Hippocampal formation (tissue), 2 donors: ENCODE measurements around the gene FRMD8.
"Not testable (repeated sequence)": the region's sequence is repeated elsewhere in the genome, so short reads cannot be mapped to it uniquely, and the experiment has no call there.

Source experiments
- DNase-seq, 2 donors: peaks; one replicate each; lab custom pipeline; 2025; lab: John Stamatoyannopoulos, UW

FRMD8 gene

DNA sequence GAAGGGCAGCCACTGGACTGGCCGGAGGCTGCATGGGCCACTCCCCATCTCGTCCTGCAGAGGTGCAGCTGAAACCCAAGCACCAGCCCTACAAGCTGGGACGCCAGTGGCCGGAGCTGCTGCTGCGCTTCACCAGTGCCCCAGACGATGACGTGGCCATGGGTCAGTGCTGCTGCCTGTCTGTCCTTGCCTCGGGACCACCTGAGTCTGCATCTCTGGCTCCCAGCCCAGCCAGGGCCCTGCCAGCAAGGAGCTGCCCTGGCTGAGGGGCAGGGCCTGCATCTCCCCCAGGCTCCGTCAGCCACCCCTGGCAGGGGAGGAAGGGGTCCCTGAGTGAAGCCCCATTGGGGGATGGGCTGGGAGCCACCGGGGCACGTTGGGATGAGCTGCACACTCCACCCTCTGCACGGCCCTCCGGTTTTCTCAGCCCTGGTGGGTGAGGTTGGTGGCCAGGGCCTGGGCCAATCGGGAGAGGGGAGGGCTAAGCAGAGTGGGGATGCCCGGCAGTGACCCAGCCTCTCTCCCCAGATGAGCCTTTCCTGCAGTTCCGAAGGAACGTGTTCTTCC is 7.2 kb downstream of the FRMD8 start:
- DNase-seq, result no peak

DNA sequence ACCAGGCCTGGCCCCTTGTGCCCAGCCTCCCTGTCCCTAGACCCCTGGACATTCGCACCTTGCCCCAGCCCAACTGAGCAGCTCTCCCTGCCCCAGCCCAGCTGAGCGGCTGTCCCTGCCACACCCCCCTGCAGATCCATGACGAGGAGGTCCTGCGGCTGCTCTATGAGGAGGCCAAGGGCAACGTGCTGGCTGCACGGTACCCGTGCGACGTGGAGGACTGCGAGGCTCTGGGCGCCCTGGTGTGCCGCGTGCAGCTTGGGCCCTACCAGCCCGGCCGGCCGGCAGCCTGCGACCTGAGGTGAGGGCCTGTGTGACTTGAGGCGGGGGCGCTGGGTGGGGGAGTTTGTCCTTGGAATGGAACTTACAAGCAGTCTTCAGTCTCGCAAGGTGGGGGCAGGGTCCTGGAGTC is 7.7 kb downstream of the FRMD8 start:
- DNase-seq, result no peak

DNA sequence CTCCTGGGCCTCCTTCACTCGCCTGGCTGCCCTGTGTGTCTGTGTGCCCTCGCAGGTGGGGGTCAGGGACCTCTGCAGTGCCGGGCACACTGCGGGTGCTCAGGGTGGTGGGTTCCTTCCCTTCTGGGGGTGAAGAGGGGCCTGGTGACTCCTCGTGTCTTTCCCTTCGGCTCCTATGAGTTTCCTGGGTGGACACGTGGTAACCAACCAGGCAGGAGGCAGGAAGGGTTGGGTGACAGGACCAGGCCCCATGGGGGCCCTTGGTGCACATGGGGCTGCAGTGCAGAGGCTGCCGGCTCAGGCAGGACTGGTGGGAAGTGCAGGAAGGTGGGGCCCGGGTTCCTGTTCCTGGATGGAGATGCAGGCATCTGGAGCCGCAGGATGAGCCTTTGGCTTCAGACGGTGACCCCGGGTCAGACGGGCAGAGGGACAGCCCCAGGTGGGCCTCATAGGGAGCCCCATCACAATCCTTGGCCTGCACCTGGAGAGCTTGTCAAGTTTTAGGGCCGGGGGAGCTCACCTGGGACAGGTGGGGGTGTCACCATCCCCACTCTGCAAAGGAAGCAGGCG is 9.6 kb downstream of the FRMD8 start:
- no peak for DNase-seq

DNA sequence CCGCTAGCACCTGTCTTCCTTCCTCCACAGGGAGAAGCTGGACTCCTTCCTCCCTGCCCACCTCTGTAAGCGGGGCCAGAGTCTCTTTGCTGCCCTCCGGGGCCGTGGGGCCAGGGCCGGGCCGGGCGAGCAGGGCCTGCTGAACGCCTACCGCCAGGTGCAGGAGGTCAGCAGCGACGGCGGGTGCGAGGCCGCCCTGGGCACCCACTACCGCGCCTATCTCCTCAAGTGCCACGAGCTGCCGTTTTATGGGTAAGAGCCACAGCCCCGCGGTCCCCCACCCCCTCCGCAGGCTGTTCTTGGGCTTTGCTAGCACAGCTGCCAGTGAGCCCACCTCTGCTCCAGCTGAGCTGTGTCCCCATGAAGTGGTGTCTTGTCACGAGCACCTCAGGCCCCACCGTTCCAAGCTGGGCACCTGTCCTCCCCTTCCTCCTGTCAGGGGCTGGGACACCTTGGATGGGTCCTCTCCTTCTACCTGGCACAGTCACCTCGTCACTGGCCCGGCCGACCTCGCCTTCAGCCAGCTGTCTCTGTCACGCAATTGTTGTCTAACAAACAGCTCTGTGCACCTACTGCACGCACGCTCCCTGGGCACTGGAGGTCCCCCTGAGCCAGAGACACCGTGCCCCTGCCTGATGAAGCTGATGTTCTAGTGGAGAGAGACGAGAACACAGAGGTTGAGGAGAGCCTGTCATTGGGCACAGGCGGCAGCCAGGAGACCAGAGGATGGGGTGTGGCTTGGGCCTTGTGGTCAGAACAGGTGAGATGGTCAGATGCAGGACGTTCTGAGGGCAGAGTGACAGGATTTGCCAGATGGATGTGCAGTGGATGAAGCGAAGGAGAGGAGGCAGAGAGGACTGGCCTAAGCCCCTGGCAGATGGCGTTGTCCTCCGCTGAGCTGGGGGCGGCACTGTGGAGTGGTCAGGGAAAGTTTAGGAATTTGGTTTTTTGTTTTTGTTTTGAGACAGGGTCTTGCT is 10.6 kb downstream of the FRMD8 start:
- no peak for DNase-seq

DNA sequence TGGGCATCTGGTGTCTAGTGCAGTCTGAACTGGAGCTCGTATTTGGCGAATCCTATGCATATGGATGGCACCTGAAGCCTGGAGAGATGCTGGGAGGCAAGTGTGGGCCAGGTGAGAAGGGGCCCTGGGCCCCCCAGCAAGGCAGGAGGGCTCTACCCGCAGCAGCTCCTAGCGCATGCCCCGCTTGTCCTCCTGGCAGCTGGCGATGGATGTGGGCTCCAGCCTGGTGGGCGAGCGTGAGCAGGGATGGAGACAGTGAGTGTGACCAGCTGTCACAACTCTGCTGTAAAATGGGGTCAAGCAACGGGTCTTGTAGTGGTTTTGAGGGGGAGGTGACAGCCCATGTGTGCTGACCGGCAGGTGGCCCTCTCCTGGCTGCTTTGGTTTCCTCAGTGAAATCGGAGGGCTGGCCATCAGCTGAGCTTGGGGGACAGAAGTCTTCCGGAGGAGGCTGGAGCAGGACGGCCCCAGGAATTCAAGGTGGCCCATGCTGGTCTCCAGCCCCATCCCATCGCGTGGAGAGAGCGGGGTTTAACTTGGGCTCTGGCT is 12.0 kb downstream of the FRMD8 start:
- DNase-seq, result no peak

DNA sequence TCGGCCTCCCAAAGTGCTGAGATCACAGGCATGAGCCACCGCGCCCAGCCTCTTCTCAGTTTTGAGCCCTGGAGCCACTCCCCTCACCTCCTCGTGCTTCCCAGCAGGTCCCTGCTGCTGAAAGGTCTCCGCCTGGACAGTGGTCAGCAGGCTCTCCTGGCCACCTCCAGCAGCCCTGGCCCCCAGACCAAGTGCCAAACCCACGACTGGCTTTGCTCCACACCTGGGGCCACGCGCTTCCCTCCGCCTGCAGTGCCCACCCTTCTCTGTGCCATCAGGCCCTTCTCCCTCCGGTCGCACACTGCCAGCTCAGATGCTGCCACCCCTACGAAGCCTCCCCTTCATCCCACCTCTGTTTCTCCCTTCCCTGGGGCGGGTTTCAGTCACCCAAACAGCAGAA is 12.8 kb downstream of the FRMD8 start:
- DNase-seq, result no peak

DNA sequence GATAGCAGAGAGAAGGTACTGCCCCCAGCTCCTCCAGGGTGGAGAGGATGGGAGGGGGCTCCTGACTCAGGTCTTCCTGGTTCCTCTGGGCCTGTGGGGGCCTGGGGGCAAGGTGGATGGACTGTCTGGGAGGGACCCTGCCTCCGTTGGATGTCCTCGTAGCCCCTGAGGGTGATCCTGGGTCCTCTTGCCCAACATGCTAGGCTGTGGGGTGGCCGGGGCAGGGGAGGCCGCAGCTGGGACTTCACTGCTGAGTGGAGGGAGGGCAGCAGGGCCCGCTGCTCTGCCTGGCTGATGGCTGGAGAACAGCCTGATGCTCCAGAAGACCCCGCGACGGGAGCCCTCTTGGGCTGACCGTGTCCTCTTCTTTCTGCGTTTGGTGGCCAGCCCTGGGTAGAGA is 13.4 kb downstream of the FRMD8 start:
- DNase-seq, result no peak

DNA sequence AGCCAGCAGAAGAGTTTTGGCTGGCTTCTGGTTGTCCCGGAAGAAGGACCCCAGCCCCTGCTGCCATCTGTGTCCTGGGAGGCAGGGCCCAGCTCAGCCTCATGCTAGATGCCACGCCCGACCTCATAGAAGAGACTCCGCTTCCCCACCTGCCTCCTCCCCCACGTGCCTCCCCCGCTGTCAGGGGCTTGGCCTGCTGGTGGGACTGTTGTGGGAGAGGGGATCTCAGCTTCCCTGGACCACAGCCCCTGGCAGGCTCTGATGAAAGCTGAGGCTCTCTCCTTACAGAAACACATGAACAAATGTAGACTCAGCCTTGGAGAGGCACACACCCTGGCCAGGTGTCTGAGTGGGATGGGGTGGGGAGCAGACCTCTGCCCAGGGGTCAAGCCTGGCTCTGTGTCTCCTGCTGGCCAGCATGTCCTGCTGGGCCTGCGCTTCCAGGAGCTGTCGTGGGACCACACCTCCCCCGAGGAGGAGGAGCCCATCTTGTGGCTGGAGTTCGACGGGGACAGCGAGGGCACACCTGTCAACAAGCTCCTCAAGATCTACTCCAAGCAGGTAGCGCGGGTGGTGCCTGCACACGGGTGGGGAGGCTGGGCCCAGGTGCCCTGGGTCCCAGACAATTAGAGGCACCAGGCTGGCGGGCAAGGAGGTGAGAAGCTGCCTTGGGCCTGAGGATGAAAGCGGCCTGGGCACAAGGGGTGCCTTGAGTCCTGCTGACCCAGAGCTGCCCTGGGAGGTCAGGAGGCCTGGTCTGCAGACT is 14.1 kb downstream of the FRMD8 start:
- DNase-seq, result no peak

DNA sequence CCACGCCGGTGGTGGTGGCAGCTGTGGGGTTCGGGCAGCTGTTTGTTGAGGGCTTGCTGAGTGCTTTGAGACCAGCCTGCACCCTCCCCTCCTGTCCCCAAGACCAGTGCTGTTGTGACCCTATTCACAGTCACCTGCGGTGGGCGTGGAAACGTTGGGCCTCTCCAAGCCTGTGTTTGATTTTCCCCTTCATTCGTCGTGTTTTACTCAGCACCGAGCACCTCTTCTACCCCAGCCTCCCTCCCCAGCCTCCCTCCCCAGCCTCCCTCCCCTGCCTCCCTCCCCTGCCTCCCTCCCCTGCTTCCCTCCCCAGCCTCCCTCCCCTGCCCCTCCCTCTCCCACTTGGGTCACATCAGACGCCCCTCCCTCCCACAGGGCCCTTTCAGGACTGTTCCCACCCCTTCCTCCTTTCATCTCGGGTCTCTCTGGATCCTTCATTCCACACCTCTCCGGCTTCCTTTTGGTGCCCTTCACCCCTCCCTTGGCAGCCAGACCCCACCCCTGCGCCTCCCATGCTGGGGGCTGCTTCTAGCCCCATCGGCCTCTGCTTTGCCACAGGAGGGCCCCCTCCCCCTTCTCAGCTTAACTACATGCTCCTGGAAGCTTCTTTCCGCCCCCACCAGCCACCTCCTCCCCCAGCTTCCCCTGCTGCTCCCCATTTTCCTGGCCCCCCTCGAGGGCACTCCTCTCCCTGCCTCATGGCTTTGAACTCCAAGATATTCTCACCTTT is 14.8 kb downstream of the FRMD8 start:
- no peak for DNase-seq

DNA sequence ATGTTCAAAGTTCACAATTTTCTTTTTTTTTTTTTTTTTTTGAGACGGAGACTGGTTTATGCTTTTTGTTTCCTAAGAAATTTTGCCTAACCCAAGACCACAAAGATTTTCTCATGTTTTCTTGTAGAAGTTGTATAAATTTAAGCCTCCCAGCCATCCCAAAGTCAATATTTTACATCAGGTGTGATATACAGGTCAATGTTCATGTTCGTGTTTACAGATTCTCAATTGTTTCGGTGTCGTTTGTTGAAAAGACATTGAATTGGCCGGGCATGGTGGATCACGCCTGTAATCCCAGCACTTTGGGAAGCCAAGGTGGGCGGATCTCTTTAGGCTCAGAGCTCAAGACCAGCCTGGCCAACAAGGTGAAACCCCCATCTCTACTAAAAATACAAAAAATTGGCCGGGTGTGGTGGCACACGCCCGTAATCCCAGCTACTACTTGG is 15.4 kb downstream of the FRMD8 start:
- no peak for DNase-seq

DNA sequence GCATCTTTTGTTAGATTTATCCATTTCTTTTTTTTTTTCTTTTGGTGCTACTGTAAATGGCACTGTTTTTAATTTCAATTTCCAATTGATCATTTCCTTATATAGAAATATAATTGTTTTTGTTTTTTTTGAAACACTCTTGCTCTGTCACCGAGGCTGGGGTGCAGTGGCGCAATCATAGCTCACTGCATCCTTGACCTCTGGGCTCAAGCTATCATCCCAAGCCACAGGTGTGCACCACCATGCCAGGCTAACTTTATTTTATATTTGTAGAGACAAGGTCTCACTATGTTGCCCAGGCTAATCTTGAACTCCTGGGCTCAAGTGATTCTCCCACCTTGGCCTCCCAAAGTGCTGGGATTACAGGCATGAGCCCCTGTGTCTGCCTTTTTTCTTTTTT is 16.4 kb downstream of the FRMD8 start:
- no peak for DNase-seq

DNA sequence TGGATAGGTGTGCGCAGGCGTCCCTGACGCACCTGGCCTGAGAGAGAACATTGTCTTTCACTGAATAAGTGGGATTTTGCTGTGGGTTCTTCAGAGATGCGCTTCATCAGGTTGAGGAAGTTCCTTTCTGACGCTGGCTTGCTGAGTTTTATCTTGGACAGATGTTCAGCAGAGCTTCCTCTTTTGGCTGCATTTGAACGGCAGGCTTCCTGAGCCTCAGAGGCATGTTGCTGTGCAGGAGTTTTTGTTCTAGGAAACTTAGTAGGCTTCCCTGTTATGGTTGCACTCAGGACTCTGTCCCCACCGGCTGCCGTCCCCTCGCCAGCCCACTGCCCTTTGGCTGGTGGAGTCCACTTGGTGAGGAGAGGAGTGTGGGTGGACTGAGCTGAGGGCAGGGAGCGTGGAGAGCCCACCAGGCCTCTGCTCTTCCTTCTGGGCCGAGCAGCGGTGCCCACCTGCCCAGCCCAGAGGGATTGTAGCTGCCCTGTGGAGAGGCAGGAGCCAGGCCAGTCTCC is 17.2 kb downstream of the FRMD8 start:
- peak in 1 of 2 donors; percentile 16 for DNase-seq

DNA sequence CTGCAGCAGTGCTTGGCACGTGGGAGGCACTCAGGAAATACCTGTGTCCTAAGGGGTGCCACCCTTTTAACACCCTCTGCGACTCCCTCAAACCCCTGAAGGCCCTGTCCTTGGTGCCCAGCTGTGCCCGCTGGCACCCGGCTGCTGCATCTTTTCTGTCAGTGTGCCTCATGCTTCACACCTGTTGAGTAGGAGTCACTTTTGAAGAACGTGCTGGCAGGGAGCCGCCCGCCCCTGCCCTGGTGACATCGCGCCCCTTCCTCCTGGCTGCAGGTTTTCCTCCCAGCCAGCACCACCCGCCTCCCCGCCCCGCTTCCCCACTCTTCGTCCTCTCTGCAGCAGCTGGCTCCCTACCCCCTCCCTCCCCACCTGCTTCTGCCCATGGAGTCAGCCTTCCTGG is 17.8 kb downstream of the FRMD8 start:
- DNase-seq, result no peak

DNA sequence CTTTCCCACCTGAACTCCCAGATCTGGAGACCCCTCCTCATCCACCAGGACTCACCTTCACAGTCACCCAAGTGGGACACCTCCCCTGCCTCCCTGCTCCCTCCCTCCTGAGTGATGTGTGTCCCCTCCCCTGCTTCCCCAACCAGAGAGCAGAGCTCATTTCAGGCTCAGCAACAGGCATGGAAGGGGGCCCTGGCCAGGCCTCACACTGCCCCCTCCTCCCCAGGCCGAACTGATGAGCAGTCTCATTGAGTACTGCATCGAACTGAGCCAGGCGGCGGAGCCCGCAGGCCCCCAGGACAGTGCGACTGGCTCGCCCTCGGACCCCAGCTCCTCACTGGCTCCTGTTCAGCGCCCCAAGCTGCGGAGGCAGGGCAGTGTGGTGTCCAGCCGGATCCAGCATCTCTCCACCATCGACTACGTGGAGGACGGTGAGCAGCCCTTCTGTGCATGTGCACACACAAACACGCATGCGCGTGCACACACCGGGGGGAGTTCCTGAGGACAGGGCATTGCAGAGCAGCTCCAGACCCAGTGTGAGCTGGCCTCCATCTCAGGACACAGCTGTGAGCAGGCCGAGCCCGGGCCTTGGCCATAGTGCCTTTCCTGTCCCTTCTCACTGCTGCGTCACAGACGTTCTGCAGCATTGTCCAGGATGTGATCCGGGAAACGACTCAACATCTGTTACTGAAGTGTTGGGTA is 18.4 kb downstream of the FRMD8 start:
- DNase-seq, result no peak

DNA sequence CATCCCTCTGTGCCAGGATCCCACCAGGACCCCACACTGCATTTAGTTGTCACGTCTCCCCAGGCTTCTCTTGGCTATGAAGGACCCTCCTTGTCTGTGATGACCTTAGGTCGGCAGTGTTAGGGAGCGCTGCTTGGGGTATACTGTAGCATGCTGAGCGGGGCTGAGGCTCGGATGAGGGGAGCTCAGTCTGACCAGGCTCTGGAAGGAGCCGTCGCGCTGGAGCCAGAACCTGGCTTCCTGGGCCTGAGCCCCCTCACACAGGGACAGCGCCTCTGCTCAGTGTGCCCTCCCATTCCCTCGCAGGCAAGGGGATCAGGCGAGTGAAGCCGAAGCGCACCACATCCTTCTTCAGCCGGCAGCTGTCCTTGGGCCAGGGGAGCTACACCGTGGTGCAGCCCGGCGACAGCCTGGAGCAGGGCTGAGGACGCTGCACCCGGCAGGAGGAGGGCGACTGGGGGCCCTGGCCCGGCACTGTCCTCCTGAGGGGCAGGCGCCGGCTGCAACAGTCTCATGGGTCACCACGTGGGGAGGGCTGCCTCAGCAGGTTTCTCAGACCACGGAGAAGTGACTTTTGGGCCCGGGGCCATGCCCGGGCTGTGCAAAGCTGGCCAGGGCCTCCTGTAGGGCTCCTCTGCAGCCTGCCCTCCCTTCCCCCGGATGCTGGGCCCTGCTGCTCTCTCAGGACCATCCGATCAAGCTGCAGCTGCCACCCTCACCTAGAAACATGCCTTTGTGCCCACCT is 24.7 kb downstream of the FRMD8 start:
- no peak for DNase-seq

DNA sequence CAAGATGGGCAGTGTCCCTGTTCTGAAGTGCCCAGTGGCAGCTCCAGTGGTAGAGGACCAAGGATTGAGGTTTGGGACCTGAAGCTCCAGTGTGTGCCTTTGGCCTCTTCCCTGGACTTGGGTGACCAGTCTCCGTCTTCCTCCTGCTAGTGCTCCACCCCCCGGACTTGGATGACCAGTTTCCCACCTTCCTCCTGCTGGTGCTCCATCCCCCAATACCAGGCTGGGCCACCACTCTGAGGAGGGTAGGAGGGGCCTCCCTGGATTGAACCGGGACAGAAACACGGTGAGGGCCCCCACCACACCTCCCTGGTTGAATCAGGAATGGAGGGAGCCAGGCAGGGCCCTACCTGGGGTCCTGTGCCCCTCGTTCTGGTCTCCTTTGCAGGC is 25.2 kb downstream of the FRMD8 start:
- no peak for DNase-seq

DNA sequence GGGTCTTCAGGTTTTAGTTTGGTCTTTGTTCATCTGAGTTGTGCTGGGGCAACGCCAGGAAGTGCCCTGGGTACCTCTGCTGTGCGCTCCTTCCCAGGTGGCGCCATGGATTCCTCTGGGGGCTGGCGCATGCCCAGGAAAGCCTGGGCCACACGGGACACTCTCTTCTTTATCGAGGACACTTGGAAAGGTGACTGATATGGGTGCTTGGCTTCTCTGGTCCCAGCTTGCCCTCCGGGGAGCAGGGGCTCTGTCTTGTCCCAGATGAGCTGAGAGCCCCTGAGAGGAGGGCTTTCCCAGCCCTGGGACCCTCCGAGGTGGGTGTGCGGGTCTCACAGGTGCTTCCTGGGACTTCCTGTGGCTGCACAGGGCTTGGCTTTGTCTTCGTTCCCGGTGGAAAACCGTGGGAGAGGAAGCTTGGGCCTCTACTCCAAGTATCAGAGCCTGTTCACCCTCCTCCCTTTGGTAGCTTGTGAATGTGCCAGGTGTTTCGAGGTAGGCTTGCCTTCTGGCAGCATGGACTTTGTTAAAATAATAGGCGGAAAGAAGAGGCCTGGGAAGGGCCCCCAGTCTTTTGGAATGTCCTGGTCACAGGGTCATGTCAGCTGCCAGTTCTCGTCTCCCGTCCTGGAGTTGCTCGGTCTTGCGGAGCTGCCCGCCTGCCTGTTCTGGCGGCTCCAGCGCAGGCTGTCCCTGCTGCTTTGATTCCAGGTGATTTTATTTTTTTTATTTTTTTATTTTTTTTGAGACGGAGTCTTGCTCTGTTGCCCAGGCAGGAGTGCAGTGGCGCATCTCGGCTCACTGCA is 26.0 kb downstream of the FRMD8 start:
- no peak for DNase-seq

DNA sequence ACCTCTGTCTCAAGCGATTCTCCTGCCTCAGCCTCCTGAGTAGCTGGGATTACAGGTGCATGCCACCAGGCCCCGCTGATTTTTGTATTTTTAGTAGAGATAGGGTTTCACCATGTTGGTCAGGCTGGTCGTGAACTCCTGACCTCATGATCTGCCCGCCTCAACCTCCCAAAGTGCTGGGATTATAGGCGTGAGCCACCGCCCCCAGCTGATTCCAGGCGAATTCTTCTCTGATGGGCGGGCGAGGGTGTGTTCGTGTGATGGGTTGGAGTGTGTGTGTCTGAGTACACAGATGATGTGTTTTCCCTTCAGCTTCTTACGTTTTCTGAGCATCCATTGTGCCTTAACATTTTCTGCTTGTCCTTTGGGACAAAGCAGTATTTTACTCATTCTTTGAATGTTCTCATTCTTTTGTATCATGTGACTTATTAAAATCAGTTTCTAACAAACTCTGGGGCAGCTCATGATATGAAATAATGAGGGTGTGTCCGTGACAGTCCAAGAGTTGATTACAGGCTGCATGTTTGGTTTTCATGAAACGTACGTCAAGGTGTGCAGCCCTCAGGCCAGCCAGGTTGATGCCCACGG is 26.7 kb downstream of the FRMD8 start:
- not testable (repeated sequence) for DNase-seq
